HL-60/S4 (cell line): Measurements from ENCODE around the gene PCLO.

Source experiments
- in situ Hi-C: fragments of 300-500 bp; cut with MboI; formaldehyde crosslinking; loops from 2 replicates; pipeline ENCODE4 v1.14.3; 2022; ENCODE audit warnings: low sequenced_read_pairs

PCLO gene

DNA sequence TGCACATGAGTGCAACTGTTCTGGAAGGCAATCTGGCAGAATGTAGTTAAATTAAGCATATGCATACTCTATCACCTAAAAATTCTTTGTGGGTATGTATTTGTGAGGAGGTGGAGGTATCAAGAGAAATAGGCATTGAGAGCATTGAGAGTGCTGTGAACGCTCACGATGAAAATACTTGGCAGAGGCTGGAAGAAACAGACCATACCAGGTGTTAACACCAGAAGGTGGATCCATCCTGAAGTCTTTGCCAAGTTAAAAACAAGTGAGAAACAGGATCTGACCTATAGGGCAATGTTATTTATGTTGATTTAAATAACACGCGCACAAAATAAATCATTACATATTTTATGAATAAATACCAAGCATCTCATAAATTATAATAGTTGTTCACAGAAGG lies 311.6 kb downstream of the PCLO start:
- in situ Hi-C loops: no loop called here

DNA sequence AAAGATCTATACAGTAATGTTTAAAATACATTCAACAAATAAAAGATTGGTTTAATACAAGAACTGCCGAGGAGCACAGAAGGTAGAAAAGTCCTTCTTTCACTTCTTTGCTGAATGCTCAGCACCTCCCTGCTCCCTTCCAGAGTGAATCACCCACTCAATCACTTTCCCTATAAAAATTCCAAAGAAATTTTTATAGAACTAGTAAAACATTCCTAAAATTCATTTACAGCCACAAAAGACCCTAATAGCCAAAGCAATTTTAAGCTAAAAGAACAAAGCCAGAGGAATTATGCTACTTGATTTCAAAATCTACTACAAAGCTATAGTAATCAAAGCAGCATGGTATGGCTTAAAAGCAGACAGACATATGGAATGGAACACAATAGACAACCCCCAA lies 320.9 kb downstream of the PCLO start:
- in situ Hi-C loops: no loop called here

GRCh38 chr7:82840061-82840460 lies 322.6 kb downstream of the PCLO start:
- in situ Hi-C loops: no loop called here

DNA sequence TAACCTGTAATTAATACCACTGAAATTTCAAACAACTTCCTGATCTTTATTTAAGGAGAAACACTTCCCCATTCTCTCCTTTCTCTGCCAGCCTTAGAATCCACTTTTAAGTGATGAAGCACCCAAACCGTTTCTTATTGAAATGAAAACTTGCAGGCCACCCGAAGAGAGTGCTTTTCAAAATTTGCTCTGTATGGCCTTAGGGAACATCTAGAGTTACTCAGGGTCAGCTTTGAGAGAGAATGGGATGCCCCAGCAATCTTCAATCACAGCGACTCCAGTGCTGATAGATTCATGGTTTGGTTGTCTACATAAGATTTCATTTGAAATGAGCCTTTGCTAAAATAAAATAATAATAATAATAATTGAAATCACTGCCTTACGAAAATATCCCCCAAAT lies 323.1 kb downstream of the PCLO start:
- in situ Hi-C loops: no loop called here

DNA sequence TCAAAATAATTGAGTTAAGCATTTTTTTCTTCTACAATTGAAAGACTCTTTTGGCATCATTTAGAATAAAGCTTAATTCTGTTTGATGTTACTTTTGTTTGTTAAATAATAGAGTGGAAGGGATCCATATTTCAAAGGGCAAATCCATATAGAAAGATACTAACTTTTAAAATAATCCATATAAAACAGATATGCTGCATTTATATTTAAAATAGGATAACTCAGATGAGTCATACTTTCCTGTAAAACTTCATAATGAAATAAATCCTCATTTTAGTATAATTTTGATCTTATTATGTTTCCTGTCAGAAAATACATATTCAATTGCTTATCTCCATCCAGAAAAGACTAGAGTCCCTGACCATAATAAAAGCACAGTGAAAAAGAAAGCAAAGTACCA lies 323.6 kb downstream of the PCLO start:
- in situ Hi-C loops: no loop called here

GRCh38 chr7:82838314-82838713 lies 324.4 kb downstream of the PCLO start:
- in situ Hi-C loops: no loop called here

DNA sequence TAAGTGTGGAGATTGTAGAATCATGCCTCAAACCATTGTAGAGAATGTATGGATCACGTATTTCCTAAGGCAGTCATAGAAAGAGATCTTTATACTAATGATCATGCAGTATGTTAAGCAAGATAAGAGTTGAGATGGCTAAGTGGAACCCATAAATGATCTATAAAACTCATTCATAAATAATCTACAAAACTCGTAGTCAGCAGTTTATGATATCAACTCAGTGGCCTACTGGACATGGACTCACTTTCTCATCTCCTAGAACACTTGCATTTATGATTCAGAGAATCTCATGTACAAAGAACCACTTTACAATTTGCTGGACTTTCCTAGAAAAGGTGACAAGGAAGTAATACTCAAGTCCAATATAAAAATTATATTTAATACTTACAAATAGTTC lies 339.6 kb downstream of the PCLO start:
- in situ Hi-C loops: no loop called here

DNA sequence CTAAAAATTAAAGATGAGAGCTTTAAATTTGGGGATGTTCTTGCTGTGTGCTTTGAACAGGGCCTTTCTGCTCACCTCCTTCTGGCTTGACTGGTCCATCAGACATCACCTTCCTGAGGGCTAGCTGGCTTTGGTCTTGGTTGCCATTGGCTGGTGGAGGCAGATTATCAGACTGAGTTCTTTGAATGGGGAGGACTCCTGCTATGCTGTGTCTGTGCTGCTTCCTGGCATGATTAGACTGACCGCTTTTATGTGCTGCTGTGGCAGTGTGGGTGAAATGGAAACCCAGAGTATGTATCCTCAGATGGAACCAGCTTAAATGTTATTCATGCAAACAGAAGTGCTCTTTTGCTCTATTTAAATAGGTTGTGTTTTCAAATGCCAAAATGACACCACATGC lies 341.6 kb downstream of the PCLO start:
- in situ Hi-C loops: no loop called here

DNA sequence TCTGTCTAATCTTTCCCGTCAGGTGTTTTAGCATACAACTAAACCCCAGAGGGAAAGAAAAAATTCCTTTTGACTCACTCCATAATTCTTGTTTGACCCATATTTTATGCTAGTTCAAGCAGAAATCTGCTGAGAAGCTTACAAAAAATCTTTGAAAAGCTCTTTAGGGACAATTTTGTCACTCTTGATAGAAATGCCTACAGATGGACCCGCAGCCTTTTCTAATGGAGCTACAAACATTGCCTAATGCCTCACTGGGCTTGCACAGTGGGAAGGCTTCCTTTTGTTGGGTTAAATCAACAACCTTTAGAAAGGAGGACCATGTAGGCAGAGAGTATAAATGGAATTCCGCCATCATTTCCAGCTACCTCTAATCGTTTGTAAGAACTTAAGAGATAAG lies 344.5 kb downstream of the PCLO start:
- in situ Hi-C loops: no loop called here

DNA sequence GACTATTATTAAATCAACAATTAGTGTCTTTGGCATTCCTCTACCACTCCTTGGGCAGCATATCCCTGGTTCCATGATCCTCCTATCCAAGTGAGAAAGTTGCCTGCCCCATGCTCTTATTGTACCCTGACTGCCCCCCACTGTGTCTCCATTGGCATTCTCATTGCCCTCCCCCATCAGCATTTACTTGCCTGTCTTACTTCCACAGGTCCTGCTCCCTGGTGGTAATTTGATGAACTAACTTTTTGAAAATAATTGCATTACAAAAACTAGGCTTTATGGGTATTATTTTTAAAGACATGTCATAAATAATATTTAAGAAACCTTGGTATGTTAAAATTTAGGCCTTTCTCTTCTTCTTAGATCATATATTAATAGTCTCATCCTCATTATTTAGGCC lies 346.4 kb downstream of the PCLO start:
- in situ Hi-C loops: no loop called here

DNA sequence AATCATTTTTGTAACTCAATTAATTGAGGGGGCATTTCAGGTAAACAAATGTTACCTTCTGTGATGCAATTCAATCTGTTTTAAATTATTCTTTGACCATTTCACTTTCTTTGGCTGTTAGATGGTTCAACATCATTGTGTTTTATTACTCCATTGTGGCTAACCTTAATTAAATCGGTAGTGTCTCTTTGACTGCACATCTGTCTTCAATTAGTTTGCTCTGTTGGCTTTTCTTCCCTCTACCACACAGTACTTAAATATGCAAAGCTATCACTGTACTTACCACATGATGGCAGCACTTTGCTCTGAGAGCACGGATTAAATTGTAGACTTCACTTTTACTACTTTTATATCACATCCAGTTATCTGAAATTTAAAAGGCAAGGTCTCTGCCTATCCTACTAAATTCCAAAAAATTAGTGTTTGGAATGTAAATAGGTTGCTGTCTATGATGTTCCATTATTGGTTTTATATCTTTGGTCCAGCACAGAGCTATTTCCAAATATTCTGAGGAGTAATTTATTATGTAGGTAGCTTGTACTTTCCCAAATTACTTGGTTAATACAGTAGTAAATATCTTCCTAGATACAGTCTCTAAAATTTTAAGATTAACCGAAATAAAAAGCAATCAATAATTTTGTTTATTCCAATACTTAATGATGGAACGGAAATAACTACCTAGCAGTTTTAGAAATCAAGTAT lies 352.0 kb downstream of the PCLO start:
- in situ Hi-C loops: no loop called here

GRCh38 chr7:82808633-82809032 lies 354.1 kb downstream of the PCLO start:
- in situ Hi-C loops: no loop called here

DNA sequence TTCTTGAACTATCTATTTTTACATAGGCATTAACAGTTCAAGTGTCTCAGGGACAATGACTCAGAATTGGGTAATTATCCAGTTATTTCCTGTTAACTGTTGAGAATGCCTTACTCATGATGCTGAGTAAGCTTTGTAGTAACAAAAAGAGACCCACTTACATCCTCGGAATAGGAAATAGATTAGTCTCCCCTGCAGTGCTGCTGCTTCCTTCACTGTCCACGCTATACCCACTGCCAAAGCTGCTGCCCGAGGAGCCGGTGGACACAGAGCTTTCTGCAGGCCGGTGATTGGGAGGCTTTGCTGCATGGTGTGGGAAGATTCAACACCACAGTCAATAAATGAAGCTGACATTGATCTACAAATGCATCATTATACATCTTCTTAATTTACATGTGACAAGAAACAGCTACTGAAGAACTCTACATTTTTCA lies 357.1 kb downstream of the PCLO start:
- in situ Hi-C loops: no loop called here

GRCh38 chr7:82803411-82803810 lies 359.3 kb downstream of the PCLO start:
- in situ Hi-C loops: no loop called here

GRCh38 chr7:82789883-82790609 lies 372.6 kb downstream of the PCLO start:
- in situ Hi-C loops: no loop called here

- in situ Hi-C loops: no loop called here
These were observed 384.7 kb downstream of the PCLO start for GRCh38 chr7:82778021-82778420.

GRCh38 chr7:82762880-82763279 lies 399.8 kb downstream of the PCLO start:
- in situ Hi-C loops: no loop called here

GRCh38 chr7:82760831-82761230 lies 401.9 kb downstream of the PCLO start:
- in situ Hi-C loops: no loop called here

DNA sequence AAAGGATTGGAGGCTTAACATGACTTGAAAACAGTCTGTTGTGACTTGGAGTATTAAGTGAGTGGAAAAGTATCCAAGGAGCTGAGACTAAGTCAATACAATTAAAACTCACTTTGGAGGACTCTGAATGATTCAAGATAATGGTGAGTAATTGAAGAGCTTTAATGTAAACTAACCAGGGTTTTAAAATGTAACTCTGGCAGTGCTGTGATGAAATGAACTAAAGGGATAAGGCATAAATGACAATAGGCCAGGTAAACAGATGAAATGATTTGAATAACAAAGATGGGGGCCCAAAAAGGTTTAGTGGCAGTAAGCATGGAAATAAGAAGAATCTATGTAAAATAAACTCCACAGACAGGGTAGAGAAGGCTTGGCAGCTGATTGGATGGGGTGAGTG lies 402.6 kb downstream of the PCLO start:
- in situ Hi-C loops: no loop called here

DNA sequence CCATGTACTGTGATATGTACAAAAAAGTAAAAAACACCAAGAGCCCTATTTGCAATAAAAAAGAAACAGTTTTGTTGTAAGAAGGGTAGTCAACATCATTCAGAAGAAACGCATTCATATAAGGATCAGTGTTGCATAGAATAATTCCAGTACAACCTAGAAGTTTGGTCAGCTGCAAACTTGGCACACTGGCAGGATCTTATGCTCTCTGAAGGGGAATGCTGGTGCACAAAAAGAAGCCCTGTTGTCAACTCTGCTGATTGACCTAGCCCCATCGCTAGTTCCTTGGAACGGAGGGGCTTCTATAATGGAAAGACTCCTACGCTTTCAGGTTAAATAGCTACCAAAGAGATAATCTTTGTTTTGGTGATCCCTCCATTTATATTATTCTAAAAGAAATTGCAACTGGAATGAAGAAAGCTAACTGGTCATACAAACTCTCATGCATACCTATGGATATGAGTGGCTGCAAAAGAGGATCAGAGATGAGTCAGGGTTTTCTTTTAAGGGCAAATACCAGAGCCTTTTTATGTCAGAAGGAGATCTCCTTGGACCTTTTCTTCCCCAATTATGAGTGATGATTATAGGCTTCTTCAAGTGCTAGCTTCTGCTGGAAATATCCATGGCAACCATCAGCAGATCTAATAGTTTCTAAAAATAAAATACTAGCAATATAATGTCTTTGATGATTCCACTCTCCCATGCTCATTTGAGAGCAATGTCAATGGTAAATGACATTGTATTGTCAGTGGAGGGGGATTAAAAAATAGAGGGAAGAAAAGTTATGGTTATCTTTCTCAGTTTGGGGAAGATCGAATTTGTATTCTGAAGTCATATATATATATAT lies 406.8 kb downstream of the PCLO start:
- in situ Hi-C loops: no loop called here

- in situ Hi-C loops: no loop called here
These were observed 412.7 kb downstream of the PCLO start for GRCh38 chr7:82750007-82750406.

DNA sequence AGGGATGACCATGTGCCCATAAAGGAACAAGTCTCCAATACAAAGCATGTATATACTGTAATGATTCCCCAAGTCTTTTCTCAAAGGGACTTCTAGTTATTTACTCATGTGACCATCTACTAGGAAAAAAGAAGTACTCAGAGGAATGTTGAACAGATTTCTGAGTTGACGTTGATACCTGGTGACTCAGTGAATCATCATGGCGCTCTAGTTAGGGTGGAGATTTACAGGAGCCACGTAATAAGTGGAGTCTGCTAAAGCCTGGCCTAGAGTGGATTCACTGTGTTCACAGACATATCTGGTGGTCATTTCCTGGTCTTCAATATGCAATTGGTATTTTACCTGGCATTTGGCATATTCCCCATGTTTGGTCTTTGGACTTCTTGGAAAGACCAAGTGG lies 416.9 kb downstream of the PCLO start:
- in situ Hi-C loops: loop anchor here (25.0 kb wide), 1 partner anchor 1259 kb away; no protein-coding TSS in a partner anchor
